Pulmonary artery endothelial cell (primary cell): ENCODE results near the gene CFAP54. TPM values are rescaled to one million over a fixed set of nuclear protein-coding genes. Genes with fewer than 3 reads are reported as not detected.
"Not testable (repeated sequence)": the region's sequence is repeated elsewhere in the genome, so short reads cannot be mapped to it uniquely, and the experiment has no call there.

Source experiments
- DNase-seq: peaks from one replicate; pipeline ENCODE4 v3.0.0-alpha.2; 2011; ENCODE audit warnings: low read depth, low spot score
- total RNA-seq: library from RNA; depleted of rRNA; stranded (reverse); fragments of >200 nt; gene quantifications from 2 replicates; pipeline ENCODE4 v1.2.3, GENCODE V29; 2014

The CFAP54 gene
- total RNA-seq, 1 donor from 2014 or later, result 26.2 TPM

- DNase-seq, result not testable (repeated sequence)
Observed at GRCh38 chr12:96729466-96729865, 240.1 kb downstream of the CFAP54 start.

- DNase-seq, result no peak
Observed at GRCh38 chr12:96729886-96730285, 240.5 kb downstream of the CFAP54 start.

GRCh38 chr12:96743606-96744005 is 254.2 kb downstream of the CFAP54 start:
- peak; percentile 44 for DNase-seq

GRCh38 chr12:96749999-96750398 is 260.6 kb downstream of the CFAP54 start:
- no peak for DNase-seq

- DNase-seq, result peak; percentile 8
Observed at GRCh38 chr12:96751626-96752025, 262.2 kb downstream of the CFAP54 start.

- DNase-seq, result no peak
Observed at GRCh38 chr12:96752211-96752610, 262.8 kb downstream of the CFAP54 start.

- no peak for DNase-seq
Observed at GRCh38 chr12:96766232-96766631, 276.9 kb downstream of the CFAP54 start.

- DNase-seq, result no peak
Observed at GRCh38 chr12:96769400-96769799, 280.0 kb downstream of the CFAP54 start.

GRCh38 chr12:96770219-96771102 is 281.1 kb downstream of the CFAP54 start:
- DNase-seq, result no peak

GRCh38 chr12:96773031-96773430 is 283.7 kb downstream of the CFAP54 start:
- DNase-seq, result no peak

- no peak for DNase-seq
Observed at GRCh38 chr12:96774496-96775256, 285.3 kb downstream of the CFAP54 start.

- DNase-seq, result no peak
Observed at GRCh38 chr12:96776908-96777307, 287.5 kb downstream of the CFAP54 start.

GRCh38 chr12:96780330-96780729 is 291.0 kb downstream of the CFAP54 start:
- no peak for DNase-seq

GRCh38 chr12:96786791-96787190 is 297.4 kb downstream of the CFAP54 start:
- DNase-seq, result no peak

- no peak for DNase-seq
Observed at GRCh38 chr12:96803969-96804368, 314.6 kb downstream of the CFAP54 start.

- DNase-seq, result no peak
Observed at GRCh38 chr12:96806272-96806671, 316.9 kb downstream of the CFAP54 start.

GRCh38 chr12:96807741-96808140 is 318.4 kb downstream of the CFAP54 start:
- DNase-seq, result no peak

GRCh38 chr12:96808587-96808986 is 319.2 kb downstream of the CFAP54 start:
- DNase-seq, result no peak

- DNase-seq, result no peak
Observed at GRCh38 chr12:96809522-96809921, 320.1 kb downstream of the CFAP54 start.

- DNase-seq, result no peak
Observed at GRCh38 chr12:96810057-96810456, 320.7 kb downstream of the CFAP54 start.

GRCh38 chr12:96810477-96810876 is 321.1 kb downstream of the CFAP54 start:
- peak; percentile 57 for DNase-seq

- peak; percentile 96 for DNase-seq
Observed at GRCh38 chr12:96811083-96811482, 321.7 kb downstream of the CFAP54 start.
